Spleen (tissue), 7 donors: ENCODE measurements around the gene INPP4A.

Experiments used
- CTCF ChIP-seq, 11 experiments: fragments of 200-600 bp in 7 of 11; fragments of 450-650 bp in 4 of 11; sonication (generic) in 4 of 11; IDR thresholded peaks in 8 of 11; conservative IDR thresholded peaks in 3 of 11; 1 replicate in 7 of 11; 2 replicates in 4 of 11; pipeline versions ENCODE4 v1.4.0 to v1.8.0; 2016 to 2021; ENCODE audit warnings: antibody characterized with exemption in 11 of 11, inconsistent platforms in 4 of 11, mild to moderate bottlenecking in 1 of 11
- POLR2A ChIP-seq, 3 donors: fragments of 450-650 bp; IDR thresholded peaks; one replicate each; pipeline ENCODE4 v1.5.1; 2017; ENCODE audit warnings: antibody characterized with exemption in 3 of 3, mild to moderate bottlenecking in 1 of 3
- donor health status: DM: no; HTN: no; CAD: no; lungs with moderate emphysema.
- donor health status: DM: no; HTN: no; CAD: no.
- donor health status: DM: no; HTN: no; CAD: no.

- TF ChIP-seq CTCF (IDR thresholded peaks at IDR 0.05 in 8 of 11, conservative IDR thresholded peaks at IDR 0.05 in 3 of 11) = no peak
- no peak for TF ChIP-seq POLR2A (IDR thresholded peaks at IDR 0.05)
Observed at GRCh38 chr2:98586551-98587140, 142.0 kb downstream of the INPP4A start.
